HepG2 (cell line): Measurements from ENCODE around the gene AP1S3. TPM values are rescaled to one million over a fixed set of nuclear protein-coding genes. Genes with fewer than 3 reads are reported as not detected.

ENCODE experiments used
- IKZF1 ChIP-seq: fragments of 450-650 bp; IDR thresholded peaks from 2 replicates; pipeline ENCODE4 v1.7.1; 2016
- JARID2 ChIP-seq: sonication (generic); formaldehyde crosslinking; IDR thresholded peaks from 2 replicates; pipeline ENCODE4 v1.8.1; 2023; ENCODE audit warnings: missing genetic modification reagents, inconsistent platforms; ENCODE audit not compliant: insufficient replicate concordance
- KAT7 ChIP-seq: IDR thresholded peaks from 2 replicates; pipeline ENCODE4 v1.6.1; 2018; ENCODE audit warnings: borderline replicate concordance, missing compliant biosample characterization
- KLF13 ChIP-seq: sonication (generic); formaldehyde crosslinking; IDR thresholded peaks from 2 replicates; pipeline ENCODE4 v1.4.0; 2020; ENCODE audit warnings: mild to moderate bottlenecking, missing genetic modification reagents
- MBD4 ChIP-seq: IDR thresholded peaks from 2 replicates; pipeline ENCODE4 v1.6.1; 2012; ENCODE audit warnings: low read length, inconsistent platforms, borderline replicate concordance
- PHF5A ChIP-seq: IDR thresholded peaks from one replicate; pipeline ENCODE4 v1.6.1; 2018; ENCODE audit warnings: low read depth, missing genetic modification reagents; ENCODE audit not compliant: unreplicated experiment
- RERE ChIP-seq: IDR thresholded peaks from 2 replicates; pipeline ENCODE4 v1.6.1; 2016; ENCODE audit warnings: low read depth, missing genetic modification reagents, missing compliant biosample characterization
- TBX3 ChIP-seq: fragments of 450-650 bp; IDR thresholded peaks from 2 replicates; pipeline ENCODE4 v1.6.1; 2017; ENCODE audit warnings: antibody characterized with exemption, mild to moderate bottlenecking, inconsistent platforms, borderline replicate concordance
- ZBTB33 ChIP-seq: sonication (generic); formaldehyde crosslinking; IDR thresholded peaks from 2 replicates; pipeline ENCODE4 v1.4.0; 2020; ENCODE audit warnings: missing genetic modification reagents
- ZC3H13 ChIP-seq: sonication (generic); formaldehyde crosslinking; IDR thresholded peaks from 2 replicates; pipeline ENCODE4 v1.8.1; 2023; ENCODE audit warnings: mild to moderate bottlenecking, missing genetic modification reagents, moderate library complexity
- ZNF138 ChIP-seq: sonication (generic); formaldehyde crosslinking; IDR thresholded peaks from 2 replicates; pipeline ENCODE4 v1.5.0; 2020; ENCODE audit warnings: mild to moderate bottlenecking, low read depth, missing genetic modification reagents
- ZNF276 ChIP-seq: sonication (generic); formaldehyde crosslinking; IDR thresholded peaks from 2 replicates; pipeline ENCODE4 v1.4.0; 2020; ENCODE audit warnings: mild to moderate bottlenecking, low read depth, missing genetic modification reagents
- ZNF282 ChIP-seq: fragments of 450-650 bp; IDR thresholded peaks from 2 replicates; pipeline ENCODE4 v1.6.1; 2018; ENCODE audit not compliant: partially characterized antibody
- ZNF326 ChIP-seq: sonication (generic); formaldehyde crosslinking; IDR thresholded peaks from 2 replicates; pipeline ENCODE4 v1.4.0; 2020; ENCODE audit warnings: missing genetic modification reagents, borderline replicate concordance
- ZNF335 ChIP-seq: sonication (generic); formaldehyde crosslinking; IDR thresholded peaks from 2 replicates; pipeline ENCODE4 v1.4.0; 2020; ENCODE audit warnings: missing genetic modification reagents
- ZNF556 ChIP-seq: sonication (generic); formaldehyde crosslinking; IDR thresholded peaks from 2 replicates; pipeline ENCODE4 v1.4.0; 2020; ENCODE audit warnings: mild to moderate bottlenecking, missing genetic modification reagents, borderline replicate concordance
- ZNF558 ChIP-seq: sonication (generic); formaldehyde crosslinking; IDR thresholded peaks from 2 replicates; pipeline ENCODE4 v1.9.0; 2022; ENCODE audit warnings: mild to moderate bottlenecking, missing genetic modification reagents, borderline replicate concordance
- ZNF597 ChIP-seq: sonication (generic); formaldehyde crosslinking; IDR thresholded peaks from 2 replicates; pipeline ENCODE4 v1.5.0; 2020; ENCODE audit warnings: missing genetic modification reagents
- ZNF720 ChIP-seq: sonication (generic); formaldehyde crosslinking; IDR thresholded peaks from 2 replicates; pipeline ENCODE4 v1.4.0; 2020; ENCODE audit warnings: missing genetic modification reagents
- polyA plus RNA-seq, 8 experiments: library from polyadenylated mRNA; depleted of rRNA in 3 of 8; stranded (reverse) in 7 of 8; unstranded in 1 of 8; fragments of >200 nt; fragmentation: Illumina TruSeq in 4 of 8; extraction: Trizol in 4 of 8; gene quantifications; 2 replicates each; pipeline versions ENCODE4 v1.2.1 to v1.2.3, GENCODE V29; 2011 to 2016; ENCODE audit warnings: low read depth in 4 of 8, missing spikeins in 1 of 8, mixed read lengths in 1 of 8; ENCODE audit not compliant: insufficient read depth in 1 of 8
- total RNA-seq, 5 experiments: library from RNA; depleted of rRNA; stranded (reverse); fragments of >200 nt; fragmentation: Illumina TruSeq; extraction: Trizol; gene quantifications; 2 replicates each; pipeline ENCODE4 v1.2.3, GENCODE V29; 2016; ENCODE audit warnings: low read depth in 1 of 5

The AP1S3 gene
- total and polyA plus RNA-seq, 2 of the 13 experiments (the other 11 are each of a cell fraction or from before 2014, with no cell fraction given) = 3.0 to 16.3 TPM

GRCh38 chr2:223860809-223861738 is 23.7 kb upstream of the AP1S3 start (continued):
- TF ChIP-seq KAT7 (CRISPR knock-in tag) (no peak), ZNF282 (no peak), ZNF558 (no peak), ZBTB33 (CRISPR knock-in tag) (no peak), TBX3 (peak; percentile 49), PHF5A (CRISPR knock-in tag) (no peak), MBD4 (peak; percentile 31; the same call in 1 of the 2 replicates), ZC3H13 (no peak), ZNF138 (CRISPR knock-in tag) (no peak), KLF13 (CRISPR knock-in tag) (0 out of 2 replicates have a peak, but pooled peaks have one; percentile 71), IKZF1 (no peak), JARID2 (CRISPR knock-in tag) (no peak), ZNF335 (CRISPR knock-in tag) (no peak), ZNF597 (no peak), ZNF720 (no peak), ZNF276 (CRISPR knock-in tag) (no peak), ZNF556 (CRISPR knock-in tag) (peak; percentile 42; the same call in 1 of the 2 replicates), RERE (CRISPR knock-in tag) (peak; percentile 49; the same call in 1 of the 2 replicates), ZNF326 (CRISPR knock-in tag) (no peak)
